Colonic mucosa (tissue), 4 donors: ENCODE results near the gene LPCAT3. TPM values are rescaled to one million over a fixed set of nuclear protein-coding genes. Genes with fewer than 3 reads are reported as not detected.
"Not testable (repeated sequence)": the region's sequence is repeated elsewhere in the genome, so short reads cannot be mapped to it uniquely, and the experiment has no call there.

ENCODE experiments used
- DNase-seq: peaks from one replicate; pipeline ENCODE4 v3.0.0-alpha.2; 2020
- H3K27ac ChIP-seq: fragments of 200-600 bp; one replicate; pipeline ENCODE4 v1.8.0; 2021
- H3K27me3 ChIP-seq: fragments of 200-600 bp; one replicate; pipeline ENCODE4 v1.8.0; 2021
- H3K36me3 ChIP-seq: fragments of 200-600 bp; one replicate; pipeline ENCODE4 v1.8.0; 2021
- H3K4me1 ChIP-seq: fragments of 200-600 bp; one replicate; pipeline ENCODE4 v1.8.0; 2021; ENCODE audit warnings: mild to moderate bottlenecking
- H3K4me3 ChIP-seq: fragments of 200-600 bp; one replicate; pipeline ENCODE4 v1.8.0; 2021
- H3K9ac ChIP-seq, 2 donors: one replicate each; pipeline ENCODE4 v1.7.0; 2013; ENCODE audit warnings: control low read depth in 2 of 2, low read depth in 2 of 2, low read length in 2 of 2
- H3K9me3 ChIP-seq: fragments of 200-600 bp; one replicate; pipeline ENCODE4 v1.8.0; 2021
- intact Hi-C: fragments of 100-400 bp; cut with DNase I; formaldehyde crosslinking; loops from one replicate; pipeline ENCODE4 v1.14.1; 2022
- total RNA-seq, 2 donors: library from RNA; stranded (reverse); fragmentation: NEBNext Ultra II Directional in 1 of 2; extraction: Animal tissue kit (Norgen Biotek cat#: 25700) in 1 of 2; gene quantifications; one replicate each; pipeline ENCODE4 v1.2.1, GENCODE V29; 2021
- TF ChIP-seq, protein P1 (sequence below): fragments of 200-600 bp; IDR thresholded peaks from one replicate; pipeline ENCODE4 v1.8.0; 2022; ENCODE audit warnings: antibody characterized with exemption, mild to moderate bottlenecking
- donor health status: healthy.
- donor health status: DM: no; HTN: no; CAD: no.
- donor health status: DM: no; HTN: no; CAD: no.

LPCAT3 gene
- total RNA-seq, 2 donors from 2014 or later, result 71.8 to 77.9 TPM

DNA sequence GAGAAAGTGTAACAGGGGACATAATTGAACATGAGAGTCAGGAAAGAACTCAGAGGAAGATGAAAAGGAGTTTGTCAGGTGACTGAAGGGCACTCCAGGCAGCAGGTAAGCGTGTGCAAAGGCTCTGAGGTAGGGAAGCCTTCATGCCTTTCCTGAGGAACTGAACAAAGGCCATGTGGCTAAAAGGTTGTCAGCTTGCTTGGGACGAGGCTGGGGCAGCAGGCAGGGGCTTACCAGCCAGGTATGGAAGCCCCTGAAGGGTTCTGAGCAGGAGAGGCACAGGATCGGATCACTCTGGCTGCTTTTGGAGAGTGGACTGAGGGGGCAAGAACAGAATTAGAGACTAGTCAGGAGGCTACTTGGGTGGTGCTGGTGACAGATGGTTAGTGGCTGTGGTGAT lies 5.2 kb downstream of the LPCAT3 start:
- Histone ChIP-seq H3K4me1 (peaks cover 23% of the 10 kb centered on the region), H3K9ac (no peak overlapping the region), H3K9me3 (no peaks in the 10 kb centered on the region), H3K4me3 (no peak overlapping the region), H3K27me3 (no peaks in the 10 kb centered on the region), H3K27ac (no peak overlapping the region), H3K36me3 (no peaks in the 10 kb centered on the region)
- DNase-seq, result no peak
- intact Hi-C loops, result loop anchor here (5.0 kb wide), 1 partner anchor 36 kb away; no protein-coding TSS in a partner anchor
- TF ChIP-seq, protein P1, sequence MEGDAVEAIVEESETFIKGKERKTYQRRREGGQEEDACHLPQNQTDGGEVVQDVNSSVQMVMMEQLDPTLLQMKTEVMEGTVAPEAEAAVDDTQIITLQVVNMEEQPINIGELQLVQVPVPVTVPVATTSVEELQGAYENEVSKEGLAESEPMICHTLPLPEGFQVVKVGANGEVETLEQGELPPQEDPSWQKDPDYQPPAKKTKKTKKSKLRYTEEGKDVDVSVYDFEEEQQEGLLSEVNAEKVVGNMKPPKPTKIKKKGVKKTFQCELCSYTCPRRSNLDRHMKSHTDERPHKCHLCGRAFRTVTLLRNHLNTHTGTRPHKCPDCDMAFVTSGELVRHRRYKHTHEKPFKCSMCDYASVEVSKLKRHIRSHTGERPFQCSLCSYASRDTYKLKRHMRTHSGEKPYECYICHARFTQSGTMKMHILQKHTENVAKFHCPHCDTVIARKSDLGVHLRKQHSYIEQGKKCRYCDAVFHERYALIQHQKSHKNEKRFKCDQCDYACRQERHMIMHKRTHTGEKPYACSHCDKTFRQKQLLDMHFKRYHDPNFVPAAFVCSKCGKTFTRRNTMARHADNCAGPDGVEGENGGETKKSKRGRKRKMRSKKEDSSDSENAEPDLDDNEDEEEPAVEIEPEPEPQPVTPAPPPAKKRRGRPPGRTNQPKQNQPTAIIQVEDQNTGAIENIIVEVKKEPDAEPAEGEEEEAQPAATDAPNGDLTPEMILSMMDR, result no peak

DNA sequence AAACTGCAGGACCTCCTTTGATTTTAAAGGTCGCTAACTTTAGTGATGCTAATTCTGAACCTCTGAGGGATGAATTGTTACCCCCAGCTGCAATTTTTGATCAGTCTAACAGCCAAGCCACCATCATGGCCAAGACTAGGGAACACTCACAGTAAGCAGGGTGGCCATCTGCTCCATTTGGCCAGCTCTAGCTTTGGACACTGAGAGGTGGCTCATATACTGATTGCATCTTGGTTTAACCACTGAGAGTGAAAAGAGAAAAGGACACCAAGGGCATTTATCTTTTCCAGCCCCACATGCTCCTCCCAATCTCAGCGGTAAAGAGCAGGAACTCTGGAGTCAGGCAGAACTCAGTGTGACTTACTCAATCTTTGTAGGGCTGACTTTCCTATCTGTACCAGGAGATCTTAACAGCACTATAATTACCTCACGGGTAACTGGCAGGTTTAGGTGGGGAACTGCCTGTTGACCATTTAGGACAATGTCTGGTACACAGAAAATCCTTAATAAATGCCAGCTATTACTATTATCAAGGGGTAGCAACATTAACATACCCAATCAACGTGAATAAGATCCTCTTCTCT lies 6.2 kb downstream of the LPCAT3 start:
- Histone ChIP-seq H3K36me3 (no peaks in the 10 kb centered on the region), H3K9ac (no peak overlapping the region), H3K27me3 (no peaks in the 10 kb centered on the region), H3K4me1 (peaks cover 16% of the 10 kb centered on the region), H3K4me3 (no peak overlapping the region), H3K9me3 (no peaks in the 10 kb centered on the region), H3K27ac (no peak overlapping the region)
- DNase-seq, result no peak
- TF ChIP-seq, protein P1, result no peak
- intact Hi-C loops, result loop anchor here (5.0 kb wide), 1 partner anchor 35 kb away; no protein-coding TSS in a partner anchor

DNA sequence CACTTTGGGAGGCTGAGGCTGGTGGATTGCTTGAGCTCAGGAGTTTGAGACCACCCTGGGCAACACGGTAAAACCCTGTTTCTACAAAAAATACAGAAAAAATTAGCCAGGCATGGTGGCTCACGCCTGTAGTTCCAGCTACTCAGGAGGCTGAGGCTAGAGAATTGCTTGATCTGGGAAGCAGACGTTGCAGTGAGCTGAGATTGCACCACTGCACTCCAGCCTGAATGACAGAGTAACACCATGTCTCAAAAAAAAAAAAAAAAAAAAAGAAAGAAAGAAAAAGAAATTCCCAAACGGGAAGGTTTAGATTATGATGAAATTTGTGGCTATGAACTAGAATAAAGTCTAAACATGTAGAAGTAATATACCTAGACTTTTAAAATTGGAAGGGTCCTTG lies 6.9 kb downstream of the LPCAT3 start:
- DNase-seq, H3K27me3 ChIP-seq, H3K27ac ChIP-seq, H3K9me3 ChIP-seq, H3K36me3 ChIP-seq, H3K9ac ChIP-seq, H3K4me3 ChIP-seq: not testable (repeated sequence)
- peaks cover 10% of the 10 kb centered on the region for H3K4me1 ChIP-seq
- intact Hi-C loops, result loop anchor here (5.0 kb wide), 1 partner anchor 34 kb away; no protein-coding TSS in a partner anchor

DNA sequence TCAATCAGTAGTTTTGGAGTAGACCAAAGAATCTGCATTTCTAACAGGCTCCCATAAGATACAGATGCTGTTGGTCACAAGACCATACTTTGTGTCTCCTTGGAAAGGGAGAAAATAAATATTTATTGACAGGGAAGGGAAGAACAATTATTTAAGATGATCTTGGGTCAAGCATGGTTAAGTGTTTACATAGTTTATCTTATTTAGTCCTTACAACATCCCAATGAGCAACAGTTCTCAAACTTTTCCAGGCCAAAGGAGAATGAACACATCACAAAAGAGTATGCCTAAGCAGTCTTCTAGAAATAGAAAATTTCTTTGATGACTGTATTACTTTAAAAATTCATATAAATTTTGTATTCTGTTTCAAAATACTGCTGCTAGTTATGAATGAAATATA lies 8.8 kb downstream of the LPCAT3 start:
- DNase-seq, result no peak
- Histone ChIP-seq H3K27me3 (no peaks in the 10 kb centered on the region), H3K27ac (no peak overlapping the region), H3K4me1 (no peaks in the 10 kb centered on the region), H3K36me3 (no peaks in the 10 kb centered on the region), H3K9me3 (no peaks in the 10 kb centered on the region), H3K4me3 (no peak overlapping the region), H3K9ac (no peak overlapping the region)
- intact Hi-C loops, result no loop called here
- TF ChIP-seq, protein P1, result no peak

DNA sequence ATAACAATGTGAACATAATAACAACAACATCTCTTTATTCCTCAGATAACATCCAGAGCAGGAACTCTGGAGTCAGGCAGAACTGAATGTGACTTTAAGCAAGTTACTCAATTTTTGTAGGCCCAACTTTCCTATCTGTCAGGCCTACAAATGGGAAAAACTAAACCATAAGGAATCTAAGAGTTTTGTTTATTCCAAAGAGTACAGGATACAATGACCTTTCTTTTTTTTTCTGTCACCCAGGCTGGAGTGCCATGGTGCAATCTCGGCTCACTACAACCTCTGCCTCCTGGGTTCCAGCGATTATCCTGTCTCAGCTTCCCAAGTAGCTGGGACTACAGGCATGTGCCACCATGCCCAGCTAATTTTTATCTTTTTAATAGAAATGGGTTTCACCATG lies 9.4 kb downstream of the LPCAT3 start:
- TF ChIP-seq, protein P1, result no peak
- Histone ChIP-seq H3K4me3 (no peak overlapping the region), H3K27me3 (no peaks in the 10 kb centered on the region), H3K36me3 (no peaks in the 10 kb centered on the region), H3K27ac (no peak overlapping the region), H3K4me1 (no peaks in the 10 kb centered on the region), H3K9ac (no peak overlapping the region), H3K9me3 (no peaks in the 10 kb centered on the region)
- no peak for DNase-seq
- intact Hi-C loops, result no loop called here

DNA sequence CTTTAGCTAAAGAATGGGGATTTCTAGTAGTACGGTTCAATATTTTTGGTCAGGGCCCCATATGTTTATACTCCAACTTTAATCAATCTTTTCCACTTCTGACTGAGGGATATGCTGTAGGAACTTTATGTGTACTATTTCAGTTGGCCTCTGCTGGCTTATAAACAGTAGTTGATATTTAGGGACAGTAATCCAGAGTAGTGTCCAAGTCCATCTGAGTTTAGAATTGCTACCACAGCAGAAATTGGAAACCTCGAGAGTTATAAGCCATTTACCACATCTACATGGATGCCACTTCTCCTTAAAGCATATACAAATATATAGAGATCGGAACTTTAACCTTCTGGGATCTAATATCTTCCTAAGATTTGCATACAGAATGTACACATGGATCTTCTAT lies 11.6 kb downstream of the LPCAT3 start:
- no peak overlapping the region for H3K9ac ChIP-seq
- no peak for DNase-seq
- TF ChIP-seq, protein P1, result no peak
- no peaks in the 10 kb centered on the region for H3K27me3 ChIP-seq
- H3K4me3 ChIP-seq, result no peak overlapping the region
- no peak overlapping the region for H3K27ac ChIP-seq
- H3K4me1 ChIP-seq, result no peaks in the 10 kb centered on the region
- no peaks in the 10 kb centered on the region for H3K36me3 ChIP-seq
- no peaks in the 10 kb centered on the region for H3K9me3 ChIP-seq
- intact Hi-C loops, result no loop called here
